GM19043 (cell line): Measurements from ENCODE around the gene FAM222A.
A peak's percentile ranks its signal among the peaks of the same experiment; 100 is the strongest.

Source experiments
- ATAC-seq: cut with Tn5 transposase; IDR thresholded peaks from one replicate; pipeline ENCODE4 v1.9.1; 2021; ENCODE audit warnings: low read depth; ENCODE audit not compliant: unreplicated experiment

Gene FAM222A

GRCh38 chr12:109710205-109710746 is 3.3 kb upstream of the FAM222A start:
- ATAC-seq, result no peak

DNA sequence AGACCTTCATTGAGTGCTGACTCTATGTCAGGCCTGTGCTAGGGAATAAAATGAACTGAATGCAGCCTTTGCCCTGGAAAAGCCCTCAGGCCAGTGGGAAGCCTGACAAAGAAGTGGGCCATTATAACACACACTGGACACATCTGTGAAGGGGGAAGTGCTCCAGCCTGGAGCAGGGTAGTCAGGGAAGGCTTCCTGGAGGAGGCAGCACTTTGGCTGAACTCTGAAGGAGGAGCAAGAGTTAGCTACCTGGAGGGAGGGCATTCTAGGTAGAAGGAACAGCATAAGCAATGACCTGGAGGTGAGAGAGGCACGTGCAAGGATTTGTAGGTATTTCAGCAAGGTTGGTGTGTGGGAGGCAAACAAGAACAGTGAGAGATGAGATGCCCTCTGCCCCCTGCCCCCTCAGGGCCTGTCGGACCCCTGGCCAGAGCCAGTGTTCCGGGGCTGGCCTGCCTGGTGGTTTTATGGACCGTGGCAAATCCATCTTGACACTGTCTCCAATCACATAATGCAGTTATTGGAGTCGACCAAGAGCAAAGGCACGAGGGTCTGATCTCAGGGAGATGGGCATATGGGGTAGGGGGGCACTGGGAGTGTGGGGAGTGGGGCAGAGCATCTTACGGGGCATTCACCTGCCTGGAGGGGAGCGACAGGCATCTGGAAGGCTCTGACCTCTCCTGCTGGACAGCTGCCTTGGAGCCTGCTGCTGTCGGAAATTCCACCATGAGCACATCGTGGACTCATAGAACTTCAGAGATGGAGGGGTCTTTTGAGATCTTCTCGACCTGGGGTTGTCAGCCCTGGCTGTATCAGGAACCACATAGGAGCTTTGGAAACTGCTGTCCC is 2.7 kb upstream of the FAM222A start:
- no peak for ATAC-seq

DNA sequence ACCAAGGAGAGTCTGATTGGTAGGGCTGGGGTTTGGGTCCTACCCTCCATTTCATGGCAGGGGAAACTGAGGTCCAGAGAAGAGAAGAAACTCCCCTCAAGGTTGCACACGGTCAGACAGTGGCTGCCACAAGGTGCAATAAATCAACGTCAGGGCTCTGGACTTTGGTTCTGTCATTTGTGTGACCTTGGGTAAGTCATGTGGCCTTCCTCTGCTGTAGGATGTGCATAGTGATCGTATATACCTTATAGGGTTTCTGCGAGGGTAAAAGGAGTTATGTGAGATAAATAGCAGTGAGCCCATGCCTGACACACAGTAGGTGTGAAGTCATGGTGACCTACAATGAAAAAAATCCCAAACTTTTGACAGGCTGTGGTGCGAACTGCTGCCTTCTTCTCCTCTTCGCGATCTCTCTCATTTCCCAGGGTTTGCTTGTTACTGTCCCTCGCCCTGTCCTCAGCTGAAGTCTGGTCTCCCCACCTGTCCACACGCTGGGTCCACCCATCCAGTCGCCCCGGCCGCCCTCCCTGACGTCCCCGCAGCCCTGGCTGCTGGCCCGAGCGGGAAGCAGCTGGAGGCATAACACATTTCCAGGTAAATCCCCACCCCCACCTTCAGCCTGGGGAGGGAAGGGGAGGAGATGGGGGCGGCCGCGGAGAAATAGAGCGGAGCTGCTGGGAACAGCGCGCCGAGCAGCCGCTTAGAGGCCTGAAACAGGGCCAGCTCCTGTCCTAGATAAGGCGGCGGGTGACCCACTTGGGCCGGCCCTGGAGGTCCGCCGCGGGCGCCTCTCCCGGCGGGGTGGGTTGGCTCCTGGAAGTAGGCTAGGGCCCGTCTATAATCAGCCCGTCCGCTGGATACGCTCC is 1.8 kb upstream of the FAM222A start:
- no peak for ATAC-seq

GRCh38 chr12:109714141-109714912 is 702 bp downstream of the FAM222A start:
- peak; percentile 13 for ATAC-seq

- no peak for ATAC-seq
These were observed 1.3 kb downstream of the FAM222A start for GRCh38 chr12:109714913-109715244.

- ATAC-seq, result no peak
These were observed 1.9 kb downstream of the FAM222A start for GRCh38 chr12:109715310-109716091.

GRCh38 chr12:109716092-109716479 is 2.5 kb downstream of the FAM222A start:
- ATAC-seq, result no peak

- no peak for ATAC-seq
These were observed 3.1 kb downstream of the FAM222A start for GRCh38 chr12:109716512-109717389.

DNA sequence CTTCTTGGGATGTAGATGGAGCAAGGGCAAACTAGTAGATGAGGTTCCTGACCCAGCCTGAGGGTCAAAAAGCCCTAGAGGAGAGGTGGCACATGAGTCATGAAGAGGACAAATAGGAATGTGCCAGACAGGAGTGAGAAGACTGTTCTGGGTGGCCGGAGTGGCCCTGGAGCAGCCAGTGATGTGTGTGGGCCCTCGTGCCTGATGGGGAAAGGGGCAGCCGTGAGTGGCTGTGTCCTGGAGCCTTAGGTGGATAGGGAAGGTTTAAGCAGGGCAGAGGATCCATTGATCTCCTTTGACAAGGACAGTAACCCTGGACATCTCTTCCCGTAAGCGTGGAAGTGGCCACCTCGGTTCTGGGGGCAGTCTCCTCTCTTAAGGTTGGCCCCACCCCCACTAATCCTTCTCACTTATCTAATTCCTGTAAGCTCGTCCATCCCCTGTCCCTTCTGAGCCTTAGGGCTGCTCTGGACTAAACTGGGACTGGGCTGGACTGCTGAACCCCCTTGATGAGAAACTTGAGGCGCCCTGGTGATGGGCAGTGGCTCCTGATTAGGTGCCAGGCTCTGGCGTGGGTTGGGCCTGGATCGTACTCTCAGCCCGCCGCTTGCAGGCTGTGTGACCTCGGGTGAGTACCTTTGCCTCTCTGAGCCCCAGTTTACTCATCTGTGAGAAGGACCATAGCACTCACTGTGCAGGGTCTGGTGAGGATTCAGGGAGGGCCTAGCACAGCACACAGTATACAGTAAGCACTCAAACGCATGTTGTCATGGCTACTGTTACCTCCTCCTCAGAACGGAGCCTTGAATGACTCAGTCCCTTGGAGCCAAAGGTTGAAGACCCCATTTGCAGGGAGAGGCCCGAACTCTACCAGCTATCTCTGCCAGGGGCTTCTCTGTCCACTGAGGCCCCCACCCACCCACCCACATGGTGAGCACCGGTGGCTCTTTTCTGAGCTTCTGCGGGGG is 4.0 kb downstream of the FAM222A start:
- no peak for ATAC-seq

- ATAC-seq, result no peak
These were observed 4.8 kb downstream of the FAM222A start for GRCh38 chr12:109718390-109718789.

DNA sequence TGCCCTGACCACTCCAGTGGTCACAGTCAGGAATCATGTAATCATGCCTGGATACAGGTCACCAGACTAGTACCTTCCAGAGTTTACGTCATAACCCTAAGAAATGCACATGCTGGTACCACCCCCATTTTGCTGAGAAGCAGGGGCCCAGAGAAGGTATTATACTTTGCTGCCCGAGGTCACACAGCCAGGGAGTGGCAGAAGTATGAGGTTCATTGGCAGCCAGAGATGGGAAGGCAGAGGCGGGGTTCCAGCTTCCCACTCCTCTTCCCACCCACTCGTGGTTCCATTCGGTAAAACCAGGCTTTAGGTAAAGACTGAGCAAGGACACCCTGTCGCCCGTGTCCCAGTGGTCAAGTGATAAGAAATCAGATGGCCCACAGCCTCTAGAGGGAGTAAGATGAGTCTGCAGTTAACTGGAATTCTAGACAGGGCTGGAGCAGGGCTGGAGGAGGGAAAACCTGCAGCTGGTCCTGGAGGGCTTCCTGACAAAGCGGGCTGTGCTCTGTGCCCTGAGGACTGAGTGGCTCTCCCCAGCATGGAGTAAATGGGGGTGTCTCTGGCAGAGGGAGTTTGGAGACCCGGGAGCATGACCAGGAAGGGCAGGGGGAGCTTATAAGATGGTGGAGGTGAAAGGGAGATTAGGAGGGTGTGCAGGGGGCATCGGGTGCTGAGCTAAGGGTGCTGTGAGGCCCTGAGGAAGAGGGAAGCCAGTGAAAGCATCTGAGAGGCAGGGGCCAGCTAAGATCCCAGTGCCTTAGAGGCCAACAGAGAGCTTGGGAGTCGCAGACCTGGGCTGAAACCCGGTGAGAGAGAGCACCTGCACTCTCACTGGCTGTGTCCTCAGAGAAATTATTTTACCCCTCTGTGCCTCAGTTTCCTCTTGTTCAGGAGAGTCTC is 5.7 kb downstream of the FAM222A start:
- no peak for ATAC-seq

GRCh38 chr12:109720152-109720856 is 6.7 kb downstream of the FAM222A start:
- no peak for ATAC-seq

DNA sequence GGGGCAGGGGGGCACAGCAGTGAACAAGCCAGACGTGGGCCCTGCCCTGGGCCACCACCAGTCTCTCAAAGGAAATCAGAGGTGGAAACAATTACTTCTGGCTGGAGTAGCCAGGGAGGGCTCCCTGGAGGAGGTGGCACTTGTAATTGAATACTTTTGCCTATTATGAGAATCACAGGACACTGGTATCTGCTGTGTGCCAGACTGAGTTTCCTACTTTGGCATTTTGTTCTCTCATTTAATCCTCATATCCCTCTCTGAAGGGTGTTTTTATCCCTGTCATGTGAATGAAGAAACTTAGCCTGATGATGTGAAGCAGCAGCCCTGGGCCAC is 7.2 kb downstream of the FAM222A start:
- ATAC-seq, result no peak

GRCh38 chr12:109721276-109721675 is 7.7 kb downstream of the FAM222A start:
- ATAC-seq, result no peak

DNA sequence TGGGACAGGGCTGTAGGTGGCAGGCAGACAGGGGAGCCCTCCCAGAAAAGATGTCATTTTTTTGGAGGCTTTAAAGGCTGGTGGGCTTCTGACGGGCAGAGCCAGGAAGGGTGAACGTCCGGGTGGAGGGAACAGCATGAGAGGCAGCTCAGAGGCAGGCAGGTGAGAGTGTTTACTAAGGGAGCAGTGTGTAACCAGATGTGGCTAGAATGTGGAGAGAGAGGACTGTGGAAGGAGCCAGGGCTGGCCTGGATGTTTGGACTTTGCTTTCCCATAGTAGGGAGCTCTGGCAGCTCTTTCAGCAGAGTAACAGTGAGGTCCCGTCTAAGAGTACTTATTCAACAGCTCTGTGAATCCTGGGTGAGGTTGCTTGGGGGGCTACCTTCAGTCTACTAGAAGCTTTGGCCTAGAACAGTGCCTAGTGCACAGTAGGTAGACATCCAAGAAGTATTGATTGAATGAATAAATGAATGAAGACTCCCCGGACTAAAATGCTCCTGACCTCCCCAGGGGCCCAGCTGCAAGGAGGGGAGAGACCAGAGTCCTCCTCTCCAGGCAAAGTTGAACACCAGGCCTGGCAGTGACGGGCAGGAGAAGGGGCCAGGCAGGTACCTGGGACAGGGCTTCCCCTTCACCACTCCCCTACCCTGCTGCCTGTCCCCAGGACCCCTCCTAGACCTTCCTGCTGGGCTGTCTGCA is 8.5 kb downstream of the FAM222A start:
- ATAC-seq, result no peak

- ATAC-seq, result no peak
These were observed 9.1 kb downstream of the FAM222A start for GRCh38 chr12:109722721-109723094.
